MM.1S (cell line): Measurements from ENCODE around the gene USO1.

Source experiments
- EZH2 ChIP-seq: fragments of 300-600 bp; sonication (generic); optimal IDR thresholded peaks from 2 replicates; pipeline ENCODE3; 2017; ENCODE audit warnings: low read depth, mild to moderate bottlenecking, antibody characterized with exemption, low read length, mixed read lengths
- TF ChIP-seq, protein P1 (sequence below): fragments of 300-600 bp; sonication (generic); IDR thresholded peaks from 2 replicates; pipeline ENCODE4 v1.5.1; 2016; ENCODE audit warnings: antibody characterized with exemption, low read length, mixed read lengths

GRCh38 chr4:75726577-75726976 lies 2.2 kb downstream of the USO1 start:
- TF ChIP-seq, protein P1, sequence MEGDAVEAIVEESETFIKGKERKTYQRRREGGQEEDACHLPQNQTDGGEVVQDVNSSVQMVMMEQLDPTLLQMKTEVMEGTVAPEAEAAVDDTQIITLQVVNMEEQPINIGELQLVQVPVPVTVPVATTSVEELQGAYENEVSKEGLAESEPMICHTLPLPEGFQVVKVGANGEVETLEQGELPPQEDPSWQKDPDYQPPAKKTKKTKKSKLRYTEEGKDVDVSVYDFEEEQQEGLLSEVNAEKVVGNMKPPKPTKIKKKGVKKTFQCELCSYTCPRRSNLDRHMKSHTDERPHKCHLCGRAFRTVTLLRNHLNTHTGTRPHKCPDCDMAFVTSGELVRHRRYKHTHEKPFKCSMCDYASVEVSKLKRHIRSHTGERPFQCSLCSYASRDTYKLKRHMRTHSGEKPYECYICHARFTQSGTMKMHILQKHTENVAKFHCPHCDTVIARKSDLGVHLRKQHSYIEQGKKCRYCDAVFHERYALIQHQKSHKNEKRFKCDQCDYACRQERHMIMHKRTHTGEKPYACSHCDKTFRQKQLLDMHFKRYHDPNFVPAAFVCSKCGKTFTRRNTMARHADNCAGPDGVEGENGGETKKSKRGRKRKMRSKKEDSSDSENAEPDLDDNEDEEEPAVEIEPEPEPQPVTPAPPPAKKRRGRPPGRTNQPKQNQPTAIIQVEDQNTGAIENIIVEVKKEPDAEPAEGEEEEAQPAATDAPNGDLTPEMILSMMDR = no peak
- TF ChIP-seq EZH2 = no peak
